ENCODE results near the gene PFKFB3. TPM values are rescaled to one million over a fixed set of nuclear protein-coding genes. Genes with fewer than 3 reads are reported as not detected.
"Not testable (repeated sequence)": the region's sequence is repeated elsewhere in the genome, so short reads cannot be mapped to it uniquely, and the experiment has no call there.

The PFKFB3 gene
- total RNA-seq, 1 donor from 2014 or later = 43.2 TPM

DNA sequence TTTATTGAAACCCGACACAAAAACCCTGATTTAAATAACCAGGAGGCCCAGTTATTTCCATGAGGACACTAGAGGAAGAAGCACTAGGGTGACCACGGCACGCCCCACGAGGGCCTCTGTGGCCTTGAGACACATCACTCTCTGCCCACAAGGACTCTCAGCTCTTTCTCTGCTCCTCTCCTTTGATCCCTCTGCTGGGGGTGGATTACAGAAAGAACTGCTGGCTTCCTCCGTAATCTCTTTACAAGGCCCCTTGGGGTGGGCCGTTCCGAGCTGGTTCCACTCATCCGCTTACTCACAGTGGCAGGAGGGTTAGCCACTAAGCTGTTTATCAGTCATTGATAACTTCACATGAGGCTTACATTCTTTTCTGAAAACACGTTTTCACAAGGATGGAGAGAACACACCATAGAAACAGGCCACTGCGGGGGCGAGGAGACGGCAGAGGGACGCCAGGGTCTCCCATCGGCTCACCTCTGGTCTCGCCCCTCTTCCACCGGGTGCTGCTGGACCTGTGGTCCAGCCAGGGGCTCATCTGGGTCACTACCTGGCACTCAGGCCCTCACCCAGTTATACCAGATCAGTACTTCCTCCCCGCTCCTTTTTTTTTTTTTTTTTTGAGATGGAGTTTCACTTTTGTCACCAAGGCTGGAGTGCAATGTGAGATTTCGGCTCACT is 17.6 kb upstream of the PFKFB3 start:
- H3K4me1 ChIP-seq = peaks cover 14% of the 10 kb centered on the region
- intact Hi-C loops (cut with DNase I) = no loop called here
- TF ChIP-seq POLR2AphosphoS5 (IDR thresholded peaks at IDR 0.05; ENCODE audit: insufficient read depth in 1 of 2, low read depth in 1 of 2) (no peak), POLR2A (IDR thresholded peaks at IDR 0.05) (no peak)
- TF ChIP-seq, protein P1, sequence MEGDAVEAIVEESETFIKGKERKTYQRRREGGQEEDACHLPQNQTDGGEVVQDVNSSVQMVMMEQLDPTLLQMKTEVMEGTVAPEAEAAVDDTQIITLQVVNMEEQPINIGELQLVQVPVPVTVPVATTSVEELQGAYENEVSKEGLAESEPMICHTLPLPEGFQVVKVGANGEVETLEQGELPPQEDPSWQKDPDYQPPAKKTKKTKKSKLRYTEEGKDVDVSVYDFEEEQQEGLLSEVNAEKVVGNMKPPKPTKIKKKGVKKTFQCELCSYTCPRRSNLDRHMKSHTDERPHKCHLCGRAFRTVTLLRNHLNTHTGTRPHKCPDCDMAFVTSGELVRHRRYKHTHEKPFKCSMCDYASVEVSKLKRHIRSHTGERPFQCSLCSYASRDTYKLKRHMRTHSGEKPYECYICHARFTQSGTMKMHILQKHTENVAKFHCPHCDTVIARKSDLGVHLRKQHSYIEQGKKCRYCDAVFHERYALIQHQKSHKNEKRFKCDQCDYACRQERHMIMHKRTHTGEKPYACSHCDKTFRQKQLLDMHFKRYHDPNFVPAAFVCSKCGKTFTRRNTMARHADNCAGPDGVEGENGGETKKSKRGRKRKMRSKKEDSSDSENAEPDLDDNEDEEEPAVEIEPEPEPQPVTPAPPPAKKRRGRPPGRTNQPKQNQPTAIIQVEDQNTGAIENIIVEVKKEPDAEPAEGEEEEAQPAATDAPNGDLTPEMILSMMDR (IDR thresholded peaks at IDR 0.05) = no peak
- no peaks in the 10 kb centered on the region for H3K9me3 ChIP-seq
- H3K27ac ChIP-seq = no peak overlapping the region
- H3K4me3 ChIP-seq = no peak overlapping the region
- H3K36me3 ChIP-seq = no peaks in the 10 kb centered on the region
- no peaks in the 10 kb centered on the region for H3K27me3 ChIP-seq
- DNase-seq (ENCODE audit: extremely low spot score in 2 of 2) = no peak

DNA sequence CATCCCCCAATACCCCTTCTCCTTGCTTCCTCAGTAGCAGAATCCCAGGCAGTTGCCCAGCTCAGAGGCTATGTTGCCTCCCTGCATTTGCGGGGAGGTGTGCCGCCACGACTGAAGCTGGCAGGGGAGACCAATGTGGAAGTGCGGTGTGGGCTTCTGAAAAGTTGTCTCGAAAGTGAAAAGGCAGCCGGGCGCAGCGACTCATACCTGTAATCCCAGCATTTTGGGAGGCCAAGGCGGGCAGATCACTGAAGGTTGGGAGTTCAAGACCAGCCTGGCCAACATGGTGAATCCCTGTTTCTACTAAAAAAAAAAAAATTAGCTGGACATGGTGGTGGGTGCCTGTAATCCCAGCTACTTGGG is 15.9 kb upstream of the PFKFB3 start:
- H3K4me3 ChIP-seq = no peak overlapping the region
- DNase-seq (ENCODE audit: extremely low spot score in 2 of 2) = no peak
- H3K36me3 ChIP-seq = no peaks in the 10 kb centered on the region
- TF ChIP-seq, protein P1 (IDR thresholded peaks at IDR 0.05) = no peak
- TF ChIP-seq POLR2A (IDR thresholded peaks at IDR 0.05) (no peak), POLR2AphosphoS5 (IDR thresholded peaks at IDR 0.05; ENCODE audit: insufficient read depth in 1 of 2, low read depth in 1 of 2) (no peak)
- intact Hi-C loops (cut with DNase I) = no loop called here
- no peak overlapping the region for H3K27ac ChIP-seq
- H3K9me3 ChIP-seq = no peaks in the 10 kb centered on the region
- H3K27me3 ChIP-seq = no peaks in the 10 kb centered on the region
- peaks cover 24% of the 10 kb centered on the region for H3K4me1 ChIP-seq

DNA sequence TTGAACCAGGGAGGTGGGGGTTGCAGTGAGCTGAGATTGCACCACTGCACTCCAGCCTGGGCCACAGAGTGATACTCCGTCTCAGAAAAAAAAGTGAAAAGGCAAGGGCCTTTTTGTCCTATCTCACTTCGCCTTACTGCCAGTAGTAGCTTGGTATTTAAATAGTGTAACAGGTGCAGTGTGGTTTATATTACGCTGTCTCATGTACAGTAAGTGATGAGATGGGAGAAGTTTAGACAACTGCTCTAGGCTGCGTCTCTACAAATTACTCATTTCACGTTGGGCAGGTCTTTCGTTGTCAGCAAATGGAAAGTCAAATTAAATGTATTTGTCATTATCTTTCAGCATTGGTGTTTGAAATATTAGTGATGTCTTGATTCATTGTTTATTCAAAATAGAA is 15.5 kb upstream of the PFKFB3 start:
- DNase-seq (ENCODE audit: extremely low spot score in 2 of 2) = no peak
- Histone ChIP-seq H3K4me1 (peaks cover 25% of the 10 kb centered on the region), H3K36me3 (no peaks in the 10 kb centered on the region), H3K27me3 (no peaks in the 10 kb centered on the region), H3K27ac (no peak overlapping the region), H3K4me3 (no peak overlapping the region), H3K9me3 (no peaks in the 10 kb centered on the region)
- no peak for TF ChIP-seq POLR2AphosphoS5 (IDR thresholded peaks at IDR 0.05; ENCODE audit: insufficient read depth in 1 of 2, low read depth in 1 of 2)
- intact Hi-C loops (cut with DNase I) = no loop called here

DNA sequence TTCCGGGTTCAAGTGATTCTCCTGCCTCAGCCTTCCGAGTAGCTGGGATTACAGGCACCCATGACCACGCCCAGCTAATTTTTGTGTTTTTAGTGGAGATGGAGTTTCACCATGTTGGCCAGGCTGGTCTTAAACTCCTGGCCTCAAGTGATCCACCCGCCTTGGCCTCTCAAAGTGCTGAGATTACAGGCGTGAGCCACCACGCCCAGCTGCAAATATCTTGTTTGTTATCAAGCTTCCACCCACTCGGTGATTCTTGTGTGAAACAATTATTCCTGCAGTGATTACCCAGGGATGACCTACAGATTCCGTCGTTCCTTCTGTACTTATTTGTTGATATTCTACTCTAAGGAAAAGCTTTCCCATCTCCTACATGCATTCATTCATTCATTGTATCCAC is 12.7 kb upstream of the PFKFB3 start:
- intact Hi-C loops (cut with DNase I); H3K27ac ChIP-seq; DNase-seq (ENCODE audit: extremely low spot score in 2 of 2); H3K9me3 ChIP-seq; H3K4me3 ChIP-seq; H3K36me3 ChIP-seq; H3K27me3 ChIP-seq: not testable (repeated sequence)
- H3K4me1 ChIP-seq = peaks cover 14% of the 10 kb centered on the region

DNA sequence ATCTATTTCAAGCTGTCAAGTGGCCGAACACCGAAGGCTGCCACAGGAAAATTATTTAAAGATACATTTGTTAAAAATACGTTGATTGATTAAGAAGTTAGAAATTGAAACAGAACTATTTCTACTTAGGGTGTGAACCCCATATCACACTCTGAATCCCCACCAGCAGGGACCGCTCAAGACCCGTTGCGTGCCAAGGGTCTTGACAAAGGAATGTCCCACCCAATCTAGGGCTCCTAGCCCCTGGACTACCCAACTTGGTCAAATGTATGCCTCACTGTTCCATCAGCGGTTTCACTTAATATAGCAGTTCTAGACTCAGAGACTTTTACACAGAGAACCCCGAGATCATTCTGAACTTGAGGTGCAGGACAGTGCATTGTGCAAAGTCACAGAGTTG is 11.6 kb upstream of the PFKFB3 start:
- H3K36me3 ChIP-seq = no peaks in the 10 kb centered on the region
- H3K4me1 ChIP-seq = peaks cover 17% of the 10 kb centered on the region
- no peaks in the 10 kb centered on the region for H3K9me3 ChIP-seq
- DNase-seq (ENCODE audit: extremely low spot score in 2 of 2) = no peak
- TF ChIP-seq, protein P1 (IDR thresholded peaks at IDR 0.05) = no peak
- no peak for TF ChIP-seq POLR2A (IDR thresholded peaks at IDR 0.05)
- no peak for TF ChIP-seq POLR2AphosphoS5 (IDR thresholded peaks at IDR 0.05; ENCODE audit: insufficient read depth in 1 of 2, low read depth in 1 of 2)
- no peak overlapping the region for H3K4me3 ChIP-seq
- no peaks in the 10 kb centered on the region for H3K27me3 ChIP-seq
- intact Hi-C loops (cut with DNase I) = no loop called here
- peak overlapping the region; percentile 75 for H3K27ac ChIP-seq

DNA sequence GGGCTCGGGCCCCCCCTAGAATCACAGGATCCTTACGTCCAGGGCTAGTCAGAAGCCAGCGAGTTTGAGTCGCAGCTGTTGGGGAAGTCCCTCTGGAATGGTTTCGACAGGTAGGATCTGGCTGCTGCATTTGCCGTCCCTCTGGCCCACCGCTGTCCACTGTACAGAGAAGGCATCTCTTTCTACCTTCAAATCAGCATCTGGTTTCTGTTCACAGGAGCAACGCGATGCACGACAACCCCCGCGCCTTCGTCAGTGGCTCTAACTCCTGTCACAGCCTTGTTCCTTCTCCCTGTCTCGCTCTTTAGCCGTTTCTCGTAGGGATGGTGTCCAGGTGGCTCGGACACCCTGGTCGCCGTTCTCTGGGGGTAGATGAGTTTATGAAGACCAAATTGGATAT is 11.2 kb upstream of the PFKFB3 start:
- H3K27me3 ChIP-seq = no peaks in the 10 kb centered on the region
- H3K9me3 ChIP-seq = no peaks in the 10 kb centered on the region
- peaks cover 21% of the 10 kb centered on the region for H3K4me1 ChIP-seq
- H3K36me3 ChIP-seq = no peaks in the 10 kb centered on the region
- H3K4me3 ChIP-seq = no peak overlapping the region
- intact Hi-C loops (cut with DNase I) = no loop called here
- no peak for TF ChIP-seq POLR2A (IDR thresholded peaks at IDR 0.05)
- TF ChIP-seq, protein P1 (IDR thresholded peaks at IDR 0.05) = no peak
- TF ChIP-seq POLR2AphosphoS5 (IDR thresholded peaks at IDR 0.05; ENCODE audit: insufficient read depth in 1 of 2, low read depth in 1 of 2) = no peak
- DNase-seq (ENCODE audit: extremely low spot score in 2 of 2) = peak in 1 of 2 donors; percentile 86
- peak overlapping the region; percentile 75 for H3K27ac ChIP-seq

DNA sequence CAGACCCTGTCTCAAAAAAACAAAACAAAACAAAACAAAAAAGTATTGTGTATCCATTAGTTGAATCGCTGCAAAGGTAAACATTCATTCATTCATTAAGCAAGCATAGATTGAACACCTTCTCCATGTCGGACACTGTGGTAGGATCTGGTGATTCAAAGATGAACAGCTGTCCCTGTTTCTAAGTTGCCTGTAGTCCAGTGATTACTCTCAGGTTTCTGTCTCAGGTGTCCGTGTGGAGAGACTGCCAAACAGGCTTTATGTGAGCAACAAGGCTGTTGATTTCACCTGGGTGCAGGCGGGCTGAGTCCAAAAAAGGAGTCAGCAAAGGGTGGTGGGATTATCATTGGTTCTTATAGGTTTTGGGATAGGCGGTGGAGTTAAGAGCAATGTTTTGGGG is 9.4 kb upstream of the PFKFB3 start:
- H3K36me3 ChIP-seq; DNase-seq (ENCODE audit: extremely low spot score in 2 of 2); intact Hi-C loops (cut with DNase I); H3K27me3 ChIP-seq; H3K9me3 ChIP-seq; H3K4me3 ChIP-seq: not testable (repeated sequence)
- peak overlapping the region; percentile 75 for H3K27ac ChIP-seq
- peaks cover 21% of the 10 kb centered on the region for H3K4me1 ChIP-seq

Measured in vagina (tissue), 2 donors.